Activated T-helper 17 cell treated with anti-CD3 and anti-CD28 coated beads, Interleukin-2, amount 50 U/mL, for 72 hours (primary cell): Measurements from ENCODE around the gene GNPDA1. TPM values are rescaled to one million over a fixed set of nuclear protein-coding genes. Genes with fewer than 3 reads are reported as not detected.
"Not testable (repeated sequence)": the region's sequence is repeated elsewhere in the genome, so short reads cannot be mapped to it uniquely, and the experiment has no call there.

Experiments
- ATAC-seq: fragments of 150-1000 bp; cut with Tn5 transposase; replicated peaks from 2 replicates; pipeline ENCODE4 v1.10.0; 2021; ENCODE audit warnings: mild to moderate bottlenecking, moderate library complexity
- H3K27ac Mint-ChIP-seq: one replicate; pipeline ENCODE4 v1.8.0; 2022; ENCODE audit warnings: mixed read lengths
- H3K27me3 Mint-ChIP-seq: one replicate; pipeline ENCODE4 v1.8.0; 2022; ENCODE audit warnings: mixed read lengths
- H3K36me3 Mint-ChIP-seq: one replicate; pipeline ENCODE4 v1.8.0; 2022; ENCODE audit warnings: low read depth, mild to moderate bottlenecking, mixed read lengths
- H3K4me1 Mint-ChIP-seq: one replicate; pipeline ENCODE4 v1.8.0; 2022; ENCODE audit warnings: mixed read lengths
- H3K4me3 Mint-ChIP-seq: one replicate; pipeline ENCODE4 v1.8.0; 2022; ENCODE audit warnings: mild to moderate bottlenecking, mixed read lengths
- H3K9me3 Mint-ChIP-seq: one replicate; pipeline ENCODE4 v1.8.0; 2022; ENCODE audit warnings: mixed read lengths
- total RNA-seq, 2 donors: library from RNA; stranded (reverse); gene quantifications; one replicate each; pipeline ENCODE4 v1.2.3, GENCODE V29; 2022

The GNPDA1 gene
- 10 to 100 TPM; 35.8 to 51.1 TPM for total RNA-seq

DNA sequence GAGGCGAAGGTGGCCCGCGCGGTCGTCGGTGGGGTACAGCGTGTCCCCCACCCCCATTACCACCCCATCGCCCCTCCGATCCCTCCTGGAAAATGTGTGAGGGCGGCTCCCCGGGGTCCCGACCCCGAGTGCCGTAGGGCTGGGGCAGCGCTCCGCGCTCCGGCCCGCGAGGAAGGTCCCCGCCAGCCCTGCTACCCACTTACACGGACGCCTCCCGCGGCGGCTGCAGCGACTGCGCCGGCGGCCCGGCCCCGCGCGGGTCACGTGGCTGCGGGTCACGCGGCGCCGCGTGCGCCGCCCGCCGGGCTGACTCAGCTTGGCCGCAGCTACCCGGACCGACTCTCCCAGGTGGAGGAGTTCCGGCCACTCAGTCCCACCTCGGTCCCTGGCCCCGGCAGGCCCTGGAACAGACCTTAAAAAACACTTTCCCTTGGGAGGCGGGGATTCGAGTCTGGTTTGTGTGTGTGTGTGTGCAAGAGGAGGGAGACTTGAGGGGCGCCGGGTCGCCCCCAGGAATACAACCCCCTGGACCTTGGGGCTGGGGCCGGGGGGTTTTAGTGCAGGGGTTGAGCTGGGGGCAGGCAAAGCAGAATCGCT, at the start of gene GNPDA1:
GNPDA1 (minus strand) TSS at position 236 of the 597 bp plus-strand sequence. CDS start 992 bp downstream, outside the sequence.
- Mint-ChIP-seq H3K36me3 (peaks cover 50% of the 10 kb centered on the region), H3K9me3 (no peaks in the 10 kb centered on the region), H3K4me1 (peaks cover 43% of the 10 kb centered on the region), H3K27me3 (no peaks in the 10 kb centered on the region), H3K27ac (peak within 1 kb of the TSS; percentile 96), H3K4me3 (peak within 1 kb of the TSS; percentile 75)
- ATAC-seq, result peak; percentile 42

DNA sequence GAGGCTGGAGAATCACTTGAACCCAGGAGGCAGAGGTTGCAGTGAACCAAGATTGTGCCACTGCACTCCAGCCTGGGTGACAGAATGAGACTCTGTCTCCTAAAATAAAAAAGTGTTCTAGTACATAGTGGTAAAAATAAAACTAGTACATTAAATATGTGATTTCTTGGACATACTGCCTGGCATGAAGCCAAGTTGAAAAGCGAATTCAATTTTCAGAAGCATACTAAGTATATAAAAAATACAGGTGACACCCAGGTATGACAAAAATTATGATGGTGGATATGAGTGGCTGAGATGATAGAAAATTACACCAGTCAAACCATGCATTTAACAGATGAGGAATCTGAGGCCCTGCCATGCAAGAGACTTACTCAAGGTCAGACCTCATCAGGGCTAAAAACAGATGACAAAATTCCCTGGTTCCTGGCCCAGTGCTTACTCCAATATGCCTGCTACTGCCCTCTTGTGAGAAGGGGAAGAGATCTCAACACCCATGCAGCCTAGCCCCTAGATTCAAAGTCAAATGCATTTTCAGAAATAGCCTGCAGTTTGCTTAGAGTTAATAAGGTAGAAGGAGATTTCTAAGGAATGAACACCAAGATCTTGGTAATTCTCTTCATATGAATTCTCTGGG, 46.6 kb upstream of the GNPDA1 start:
- Mint-ChIP-seq H3K9me3 (no peaks in the 10 kb centered on the region), H3K4me1 (peaks cover 9% of the 10 kb centered on the region), H3K27ac (no peak overlapping the region)

DNA sequence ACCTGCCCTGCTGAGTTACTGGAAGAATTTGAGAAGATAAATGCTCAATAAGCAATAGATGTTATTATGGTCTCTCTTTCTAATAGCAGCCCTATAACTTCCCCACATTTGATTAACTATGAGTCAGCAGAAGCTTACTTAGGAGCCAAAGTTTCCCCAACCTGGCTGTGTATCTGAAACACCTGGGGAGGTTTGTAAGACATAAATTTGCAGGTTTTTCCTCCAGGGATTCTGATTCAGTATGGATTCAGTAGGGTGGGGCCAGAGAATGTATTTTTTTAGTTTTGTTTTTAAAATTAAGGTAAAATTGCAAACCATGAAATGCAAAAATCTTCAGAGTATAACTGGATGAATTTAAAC, 44.9 kb upstream of the GNPDA1 start:
- H3K27ac Mint-ChIP-seq, result no peak overlapping the region
- H3K4me3 Mint-ChIP-seq, result no peak overlapping the region
- peaks cover 6% of the 10 kb centered on the region for H3K4me1 Mint-ChIP-seq
- no peaks in the 10 kb centered on the region for H3K27me3 Mint-ChIP-seq
- H3K36me3 Mint-ChIP-seq, result no peaks in the 10 kb centered on the region
- H3K9me3 Mint-ChIP-seq, result no peaks in the 10 kb centered on the region
- ATAC-seq, result no peak

More for the DNA sequence above, 46.6 kb upstream of the GNPDA1 start:
- Mint-ChIP-seq H3K4me3 (no peak overlapping the region), H3K27me3 (no peaks in the 10 kb centered on the region), H3K36me3 (no peaks in the 10 kb centered on the region)
- ATAC-seq, result no peak

DNA sequence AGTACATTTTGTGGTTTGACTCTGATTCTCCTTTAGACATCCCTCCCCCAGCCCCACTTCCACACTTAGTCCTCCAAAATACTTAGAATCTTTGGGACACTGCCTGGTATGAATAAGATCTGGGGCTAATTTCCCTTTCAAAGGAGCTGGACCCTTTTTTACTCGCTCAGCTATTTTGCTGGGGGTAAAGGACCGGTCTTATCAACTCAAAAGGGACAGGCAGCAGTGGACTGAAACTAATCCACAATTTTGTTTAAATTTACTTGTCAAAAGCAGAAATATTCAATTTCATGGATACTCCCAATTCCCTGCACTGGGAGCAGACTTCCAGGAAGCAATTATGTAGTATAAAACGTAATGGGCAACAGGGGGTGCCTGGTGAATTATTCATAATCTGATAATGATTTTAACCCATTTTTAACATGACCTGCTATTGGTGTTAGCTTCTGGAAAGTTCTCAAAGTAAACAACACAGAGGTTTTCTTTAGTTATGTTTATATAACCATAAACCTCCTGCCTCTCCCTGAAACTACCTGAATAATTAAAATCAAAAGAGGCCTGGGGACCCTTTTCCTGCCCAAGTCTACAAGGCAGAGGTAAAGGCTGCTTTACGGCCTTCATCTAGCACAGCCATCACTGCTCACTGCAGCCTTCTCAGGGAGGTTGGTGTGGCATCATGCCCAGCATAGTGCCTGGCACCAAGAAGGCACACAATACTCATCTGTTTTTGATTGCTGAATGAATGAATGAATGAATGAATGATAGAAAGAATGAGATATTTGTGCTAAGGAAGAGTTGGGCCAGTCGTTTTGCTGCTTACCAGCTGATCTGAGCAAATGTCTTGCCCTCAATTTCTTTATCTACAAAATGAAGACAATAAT, 44.2 kb upstream of the GNPDA1 start:
- Mint-ChIP-seq H3K27me3 (no peaks in the 10 kb centered on the region), H3K4me3 (no peak overlapping the region), H3K9me3 (no peaks in the 10 kb centered on the region), H3K36me3 (no peaks in the 10 kb centered on the region), H3K27ac (no peak overlapping the region), H3K4me1 (peaks cover 6% of the 10 kb centered on the region)
- ATAC-seq, result no peak

DNA sequence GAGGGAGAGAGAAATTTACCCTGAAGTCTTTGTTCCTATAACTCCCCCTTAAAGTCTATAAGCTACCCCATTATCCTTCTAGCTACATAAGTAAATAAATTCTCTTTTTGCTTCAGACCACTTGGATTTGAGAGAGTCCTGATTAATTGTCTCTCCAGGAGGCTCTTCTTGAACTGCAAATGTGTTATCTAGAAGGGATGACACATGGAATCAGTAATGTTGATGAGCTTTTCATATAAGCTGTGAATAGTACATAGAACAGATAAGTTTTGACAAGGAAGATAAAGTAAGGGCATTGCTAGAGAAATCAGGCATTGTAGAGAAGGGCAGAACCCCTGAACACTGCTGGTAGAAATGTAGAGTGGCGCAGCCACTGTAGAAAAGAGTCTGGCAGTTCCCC, 42.5 kb upstream of the GNPDA1 start:
- Mint-ChIP-seq H3K36me3 (no peaks in the 10 kb centered on the region), H3K4me3 (no peak overlapping the region), H3K4me1 (peaks cover 6% of the 10 kb centered on the region), H3K9me3 (no peaks in the 10 kb centered on the region), H3K27ac (no peak overlapping the region), H3K27me3 (no peaks in the 10 kb centered on the region)
- ATAC-seq, result no peak

DNA sequence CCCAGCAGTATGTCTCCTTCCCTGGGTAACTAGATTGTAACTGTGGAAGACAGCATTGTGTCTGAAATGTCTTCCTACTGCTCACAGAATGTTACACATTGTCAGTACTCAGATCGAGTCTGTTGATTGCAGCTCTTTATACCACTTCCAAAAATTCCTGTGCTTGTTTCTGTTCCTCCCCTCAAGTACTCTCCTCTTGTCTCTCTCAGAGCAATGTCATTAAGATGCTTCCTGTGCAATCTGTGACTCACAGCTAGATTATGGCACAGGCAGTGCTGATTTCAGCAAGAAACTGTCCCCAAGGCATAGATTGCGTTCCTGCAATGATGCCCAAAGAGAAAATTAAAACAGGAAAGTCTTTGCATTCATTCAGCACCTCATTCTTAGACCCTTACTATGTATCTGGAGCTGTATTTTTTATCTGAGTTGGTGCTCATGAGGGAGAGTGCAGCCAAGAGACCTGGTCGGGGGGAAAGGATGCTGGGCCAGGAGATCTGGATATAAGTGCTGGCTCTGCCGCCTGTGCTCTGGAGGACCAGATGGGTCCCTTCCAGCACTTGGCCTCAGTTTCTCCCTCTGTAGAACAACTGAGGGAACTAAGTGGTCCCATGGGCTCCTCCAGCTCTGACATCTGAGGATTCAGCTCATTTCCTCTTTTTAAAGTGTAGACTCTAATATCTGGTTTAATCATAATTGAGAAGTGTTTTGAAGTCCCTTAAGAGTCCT, 40.8 kb upstream of the GNPDA1 start:
- H3K4me1 Mint-ChIP-seq, result peaks cover 6% of the 10 kb centered on the region
- no peaks in the 10 kb centered on the region for H3K36me3 Mint-ChIP-seq
- peak overlapping the region; percentile 7 for H3K4me3 Mint-ChIP-seq
- no peaks in the 10 kb centered on the region for H3K27me3 Mint-ChIP-seq
- no peak overlapping the region for H3K27ac Mint-ChIP-seq
- peak; percentile 83 for ATAC-seq
- no peaks in the 10 kb centered on the region for H3K9me3 Mint-ChIP-seq

DNA sequence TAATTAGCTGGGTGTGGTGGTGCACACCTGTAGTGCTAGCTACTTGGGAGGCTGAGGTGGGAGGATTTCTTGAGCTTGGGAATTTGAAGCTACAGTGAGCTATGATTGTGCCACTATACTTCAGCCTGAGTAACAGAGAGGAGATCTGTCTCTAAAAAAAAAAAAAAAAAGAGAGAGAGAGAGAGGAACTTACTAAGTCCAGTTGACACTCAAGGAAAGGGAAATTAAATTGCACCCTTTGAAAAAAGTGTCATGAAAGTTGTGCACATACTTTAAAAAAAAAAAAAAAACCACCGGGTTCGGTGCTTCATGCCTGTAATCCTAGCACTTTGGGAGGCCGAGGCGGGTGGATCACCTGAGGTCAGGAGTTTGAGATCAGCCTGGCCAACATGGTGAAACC, 39.2 kb upstream of the GNPDA1 start:
- not testable (repeated sequence) for H3K27ac Mint-ChIP-seq, H3K4me1 Mint-ChIP-seq, H3K36me3 Mint-ChIP-seq, H3K9me3 Mint-ChIP-seq, H3K27me3 Mint-ChIP-seq, H3K4me3 Mint-ChIP-seq, ATAC-seq

DNA sequence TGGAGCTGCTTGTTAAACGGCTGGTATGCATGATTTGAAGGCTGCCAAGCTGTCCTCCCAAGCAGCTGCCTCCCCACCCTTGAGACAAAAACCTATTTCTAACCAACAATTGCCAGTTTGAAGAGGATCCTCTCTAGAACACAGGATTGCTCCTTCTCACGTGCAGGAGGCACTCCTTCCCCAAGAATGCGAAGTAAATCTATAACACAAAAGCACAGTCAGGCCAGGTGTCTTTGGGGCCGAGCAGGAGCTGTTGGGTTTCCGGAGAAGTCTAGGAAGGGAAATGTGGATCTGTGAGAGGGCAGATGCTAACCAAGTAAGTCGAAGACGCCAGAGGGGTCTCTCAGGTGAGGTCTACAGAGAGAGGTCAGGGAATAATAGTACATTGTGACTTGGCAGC, 35.4 kb upstream of the GNPDA1 start:
- Mint-ChIP-seq H3K36me3 (no peaks in the 10 kb centered on the region), H3K4me3 (no peak overlapping the region), H3K27me3 (no peaks in the 10 kb centered on the region), H3K4me1 (peaks cover 1% of the 10 kb centered on the region), H3K9me3 (no peaks in the 10 kb centered on the region), H3K27ac (no peak overlapping the region)
- no peak for ATAC-seq

DNA sequence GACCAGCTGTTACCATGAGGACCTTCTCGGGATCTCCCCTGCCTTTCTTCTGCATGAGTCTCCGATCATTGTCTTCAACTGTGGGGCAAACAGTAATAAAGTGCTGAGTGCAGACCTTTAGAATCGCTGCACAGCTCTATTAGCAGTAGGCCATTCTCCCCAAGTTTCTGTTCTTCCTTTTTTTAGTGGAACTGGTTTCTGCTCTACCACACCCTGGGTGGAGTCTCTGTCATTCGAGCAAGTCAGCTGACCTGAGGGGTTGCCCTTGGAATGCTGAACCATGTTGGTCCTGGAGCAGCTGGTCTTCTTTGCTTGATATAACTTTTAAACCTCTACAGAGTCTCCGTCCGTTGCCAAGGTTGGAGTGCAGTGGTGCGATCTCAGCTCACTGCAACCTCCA, 33.4 kb upstream of the GNPDA1 start:
- Mint-ChIP-seq H3K4me3 (no peak overlapping the region), H3K36me3 (no peaks in the 10 kb centered on the region), H3K4me1 (no peaks in the 10 kb centered on the region), H3K9me3 (no peaks in the 10 kb centered on the region), H3K27ac (no peak overlapping the region), H3K27me3 (no peaks in the 10 kb centered on the region)
- ATAC-seq, result no peak

DNA sequence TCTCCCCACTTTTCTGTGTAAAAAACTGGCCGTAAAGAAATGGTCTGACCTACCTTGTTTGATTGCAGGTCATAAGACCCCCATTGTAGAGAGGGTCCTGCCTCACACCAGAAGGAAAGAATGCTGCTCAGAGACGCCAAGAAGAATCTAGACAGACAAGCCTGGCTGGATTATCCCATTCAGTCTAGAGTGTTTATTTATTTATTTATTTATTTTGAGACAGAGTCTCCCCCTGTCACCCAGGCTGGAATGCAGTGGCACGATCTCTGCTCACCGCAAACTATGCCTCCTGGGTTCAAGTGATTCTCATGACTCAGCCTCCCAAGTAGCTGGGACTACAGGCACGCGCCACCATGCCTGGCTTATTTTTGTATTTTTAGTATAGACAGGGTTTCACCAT, 28.1 kb upstream of the GNPDA1 start:
- not testable (repeated sequence) for H3K4me3 Mint-ChIP-seq, H3K27ac Mint-ChIP-seq, H3K27me3 Mint-ChIP-seq, H3K4me1 Mint-ChIP-seq, H3K9me3 Mint-ChIP-seq, H3K36me3 Mint-ChIP-seq, ATAC-seq

DNA sequence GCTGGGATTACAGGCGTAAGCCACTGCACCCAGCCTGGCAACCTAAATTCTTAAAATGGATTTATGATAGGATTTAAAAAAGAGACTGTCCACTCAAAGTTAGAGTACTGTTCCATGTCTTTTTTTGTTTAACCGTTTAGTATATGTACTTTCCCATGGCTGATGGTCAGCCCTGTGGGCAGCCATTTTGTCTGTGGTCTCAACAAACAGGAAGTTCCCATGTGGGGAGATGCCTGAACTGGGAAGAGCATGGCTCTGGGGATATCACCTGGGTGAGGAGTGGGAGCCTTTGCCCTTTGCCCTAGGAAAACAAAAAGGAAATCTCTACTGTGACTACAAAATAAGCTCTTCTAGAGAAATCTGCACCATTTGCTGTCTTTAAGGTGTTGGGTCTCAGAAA, 27.5 kb upstream of the GNPDA1 start:
- H3K27me3 Mint-ChIP-seq, result no peaks in the 10 kb centered on the region
- no peaks in the 10 kb centered on the region for H3K36me3 Mint-ChIP-seq
- H3K4me3 Mint-ChIP-seq, result no peak overlapping the region
- H3K27ac Mint-ChIP-seq, result no peak overlapping the region
- no peak for ATAC-seq
- H3K9me3 Mint-ChIP-seq, result no peaks in the 10 kb centered on the region
- peaks cover under 1% of the 10 kb centered on the region for H3K4me1 Mint-ChIP-seq

DNA sequence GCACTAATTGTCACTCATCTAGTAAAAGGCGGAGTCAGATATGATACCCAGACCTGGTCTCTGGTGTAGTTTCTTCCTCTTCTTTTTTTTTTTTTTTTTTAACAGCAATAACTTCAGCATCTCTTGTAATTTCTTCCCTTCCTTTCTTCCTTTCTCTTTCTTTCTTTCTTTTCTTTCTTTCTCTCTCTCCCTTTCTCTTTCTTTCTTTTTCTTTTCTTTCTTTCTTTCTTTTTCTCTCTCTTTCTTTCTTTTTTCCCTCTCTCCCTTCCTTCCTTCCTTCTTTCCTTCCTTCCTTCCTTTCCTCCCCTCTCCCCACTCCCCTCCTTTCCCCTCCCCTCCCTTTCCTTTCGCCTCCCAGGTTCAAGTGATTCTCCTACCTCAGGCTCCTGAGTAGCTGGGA, 25.9 kb upstream of the GNPDA1 start:
- Mint-ChIP-seq H3K36me3 (no peaks in the 10 kb centered on the region), H3K4me3 (no peak overlapping the region), H3K9me3 (no peaks in the 10 kb centered on the region), H3K27me3 (no peaks in the 10 kb centered on the region), H3K4me1 (peaks cover 6% of the 10 kb centered on the region), H3K27ac (no peak overlapping the region)
- no peak for ATAC-seq

DNA sequence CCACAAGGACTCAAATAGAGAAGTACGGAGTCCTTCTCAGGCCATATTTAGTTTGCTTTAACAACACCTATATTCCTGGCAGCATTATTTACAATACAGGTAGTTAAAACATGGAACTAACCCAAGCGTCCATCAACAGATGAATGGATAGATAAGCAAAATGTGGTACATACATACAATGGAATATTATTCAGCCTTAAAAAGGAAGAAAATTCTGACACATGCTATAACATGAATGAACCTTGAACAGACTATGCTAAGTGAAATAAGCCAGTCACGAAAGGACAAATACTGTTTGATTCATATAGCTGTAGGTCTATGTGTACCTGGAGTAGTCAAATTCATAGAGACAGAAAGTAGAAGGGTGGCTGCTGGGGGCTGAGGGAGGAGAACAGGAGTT, 24.8 kb upstream of the GNPDA1 start:
- ATAC-seq, H3K27ac Mint-ChIP-seq, H3K27me3 Mint-ChIP-seq, H3K4me3 Mint-ChIP-seq, H3K9me3 Mint-ChIP-seq, H3K36me3 Mint-ChIP-seq, H3K4me1 Mint-ChIP-seq: not testable (repeated sequence)

DNA sequence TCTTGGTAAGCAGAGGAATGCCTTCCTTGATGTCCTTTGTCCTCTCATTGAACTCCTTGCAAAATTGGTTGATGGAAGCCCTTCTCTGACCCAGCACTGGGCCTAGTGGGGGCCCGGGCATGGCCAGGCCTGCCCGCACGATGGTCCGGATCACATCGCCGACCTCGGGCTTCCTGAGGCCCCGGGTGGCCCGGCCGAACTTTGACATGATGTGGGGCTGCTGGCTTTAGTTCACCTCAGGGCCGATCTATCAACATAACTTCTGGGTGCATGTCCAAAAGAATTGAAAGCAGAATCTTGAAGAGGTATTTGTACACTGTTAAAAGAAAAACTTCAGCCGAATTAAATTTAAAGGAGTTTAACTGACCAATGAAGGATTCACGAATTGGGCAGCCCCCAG, 24.1 kb upstream of the GNPDA1 start:
- Mint-ChIP-seq H3K4me3 (no peak overlapping the region), H3K27me3 (no peaks in the 10 kb centered on the region), H3K36me3 (no peaks in the 10 kb centered on the region), H3K4me1 (peaks cover 6% of the 10 kb centered on the region), H3K9me3 (no peaks in the 10 kb centered on the region), H3K27ac (no peak overlapping the region)
- no peak for ATAC-seq
